ENCODE data around the gene MACROD2. TPM values are rescaled to one million over a fixed set of nuclear protein-coding genes. Genes with fewer than 3 reads are reported as not detected.
"Not testable (repeated sequence)": the region's sequence is repeated elsewhere in the genome, so short reads cannot be mapped to it uniquely, and the experiment has no call there.

The MACROD2 gene
- total RNA-seq, 4 donors from 2014 or later: 4.6 to 33.0 (median 8.3) TPM

DNA sequence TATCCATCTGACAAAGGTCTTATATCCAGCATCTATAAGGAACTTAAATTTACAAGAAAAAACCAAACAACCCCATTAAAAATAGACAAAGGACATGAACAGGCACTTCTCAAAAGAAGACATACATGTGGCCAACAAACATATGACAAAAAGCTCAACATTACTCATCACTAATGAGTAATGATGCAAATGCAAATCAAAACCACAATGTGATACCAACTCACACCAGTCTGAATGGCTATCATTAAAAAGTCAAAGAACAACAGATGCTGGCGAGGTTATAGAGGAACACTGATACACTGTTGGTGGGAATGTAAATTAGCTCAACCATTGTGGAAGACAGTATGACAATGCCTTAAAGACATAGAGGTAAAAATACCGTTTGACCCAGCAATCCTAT lies 13.9 kb downstream of the MACROD2 start:
- WGBS, 2 donors (ENCODE audit: low coverage in 1 of 2): 51 to 83% methylated on average over 2 of the region's 2 CpGs
- intact Hi-C loops (cut with DNase I; ENCODE audit: low total_unique reads) (no loop called here), in situ Hi-C loops (cut with MboI; ENCODE audit: low pct_ligation_motif_present in 1 of 4, low pct_unique_long_range_greater_than_20kb in 1 of 4, low sequenced_read_pairs in 3 of 4) (no loop called here)
- no peaks in the 10 kb centered on the region for H3K36me3 ChIP-seq
- no peak for DNase-seq
- H3K27me3 ChIP-seq: no peaks in the 10 kb centered on the region
- no peak for TF ChIP-seq POLR2A (IDR thresholded peaks at IDR 0.05)
- peaks cover 4 to 8% of the 10 kb centered on the region in 2 donors for H3K9me3 ChIP-seq
- H3K4me1 ChIP-seq: no peaks in the 10 kb centered on the region
- no peak overlapping the region for H3K27ac ChIP-seq
- no peak overlapping the region for H3K4me3 ChIP-seq

DNA sequence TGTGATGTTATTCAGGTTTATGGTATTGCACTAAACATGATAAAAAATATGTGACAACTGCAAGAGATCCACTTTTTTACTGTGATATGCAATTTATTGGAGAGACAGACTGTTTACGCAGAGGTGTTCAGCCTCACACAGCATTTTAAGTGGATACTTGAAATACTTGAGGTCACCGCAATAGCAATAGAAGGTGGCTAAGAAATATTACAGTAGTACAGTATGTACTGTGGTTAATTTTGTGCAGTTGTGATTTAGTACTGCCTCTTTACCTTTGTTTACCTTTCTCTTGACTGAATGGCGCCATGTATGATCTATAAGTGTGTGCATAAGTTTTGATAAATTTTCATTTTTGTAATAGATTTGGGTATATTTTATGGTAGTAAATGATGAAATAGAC lies 17.4 kb downstream of the MACROD2 start:
- no peaks in the 10 kb centered on the region for H3K27me3 ChIP-seq
- intact Hi-C loops (cut with DNase I; ENCODE audit: low total_unique reads) (no loop called here), in situ Hi-C loops (cut with MboI; ENCODE audit: low pct_ligation_motif_present in 1 of 4, low pct_unique_long_range_greater_than_20kb in 1 of 4, low sequenced_read_pairs in 3 of 4) (no loop called here)
- no peaks in the 10 kb centered on the region for H3K4me1 ChIP-seq
- no peak overlapping the region for H3K27ac ChIP-seq
- H3K36me3 ChIP-seq: no peaks in the 10 kb centered on the region
- WGBS, 2 donors (ENCODE audit: low coverage in 1 of 2): 88 to 100% methylated on average over 2 to 3 of the region's 3 CpGs
- no peak for TF ChIP-seq POLR2A (IDR thresholded peaks at IDR 0.05)
- TF ChIP-seq EP300 (IDR thresholded peaks at IDR 0.05; ENCODE audit: low read depth): no peak
- TF ChIP-seq, protein P1, sequence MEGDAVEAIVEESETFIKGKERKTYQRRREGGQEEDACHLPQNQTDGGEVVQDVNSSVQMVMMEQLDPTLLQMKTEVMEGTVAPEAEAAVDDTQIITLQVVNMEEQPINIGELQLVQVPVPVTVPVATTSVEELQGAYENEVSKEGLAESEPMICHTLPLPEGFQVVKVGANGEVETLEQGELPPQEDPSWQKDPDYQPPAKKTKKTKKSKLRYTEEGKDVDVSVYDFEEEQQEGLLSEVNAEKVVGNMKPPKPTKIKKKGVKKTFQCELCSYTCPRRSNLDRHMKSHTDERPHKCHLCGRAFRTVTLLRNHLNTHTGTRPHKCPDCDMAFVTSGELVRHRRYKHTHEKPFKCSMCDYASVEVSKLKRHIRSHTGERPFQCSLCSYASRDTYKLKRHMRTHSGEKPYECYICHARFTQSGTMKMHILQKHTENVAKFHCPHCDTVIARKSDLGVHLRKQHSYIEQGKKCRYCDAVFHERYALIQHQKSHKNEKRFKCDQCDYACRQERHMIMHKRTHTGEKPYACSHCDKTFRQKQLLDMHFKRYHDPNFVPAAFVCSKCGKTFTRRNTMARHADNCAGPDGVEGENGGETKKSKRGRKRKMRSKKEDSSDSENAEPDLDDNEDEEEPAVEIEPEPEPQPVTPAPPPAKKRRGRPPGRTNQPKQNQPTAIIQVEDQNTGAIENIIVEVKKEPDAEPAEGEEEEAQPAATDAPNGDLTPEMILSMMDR (IDR thresholded peaks at IDR 0.05): no peak
- no peak for TF ChIP-seq POLR2AphosphoS5 (IDR thresholded peaks at IDR 0.05)
- no peak overlapping the region for H3K4me3 ChIP-seq
- no peak for DNase-seq
- H3K9me3 ChIP-seq: peaks cover 10 to 13% of the 10 kb centered on the region in 2 donors

DNA sequence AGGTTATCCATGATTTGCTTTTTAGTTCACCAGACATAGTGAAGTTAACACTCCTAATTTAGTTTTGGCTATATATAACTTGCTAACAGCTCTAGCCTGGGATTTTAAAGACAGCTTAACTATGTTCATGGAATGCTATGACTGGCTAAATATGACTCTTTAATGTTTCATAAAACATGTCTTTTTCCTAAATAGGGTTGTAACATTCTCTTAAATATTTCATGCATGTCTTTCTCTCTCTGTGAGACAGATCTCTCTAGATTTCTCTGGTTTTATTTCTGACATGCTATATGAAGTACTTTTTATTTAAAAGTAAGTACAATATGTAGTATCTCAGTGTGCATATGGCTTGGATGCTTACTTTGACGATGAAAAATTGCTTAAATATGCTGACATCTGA lies 35.7 kb downstream of the MACROD2 start:
- H3K4me3 ChIP-seq: no peak overlapping the region
- intact Hi-C loops (cut with DNase I; ENCODE audit: low total_unique reads): no loop called here
- no peak overlapping the region for H3K27ac ChIP-seq
- DNase-seq: no peak
- no peaks in the 10 kb centered on the region for H3K36me3 ChIP-seq
- TF ChIP-seq, protein P1 (IDR thresholded peaks at IDR 0.05): no peak
- TF ChIP-seq EP300 (IDR thresholded peaks at IDR 0.05; ENCODE audit: low read depth): no peak
- TF ChIP-seq POLR2A (IDR thresholded peaks at IDR 0.05): no peak
- TF ChIP-seq POLR2AphosphoS5 (IDR thresholded peaks at IDR 0.05): no peak
- 77 to 78% methylated on average over 1 of the region's 1 CpG for WGBS, 2 donors (ENCODE audit: low coverage in 1 of 2)
- no peaks in the 10 kb centered on the region for H3K4me1 ChIP-seq
- in situ Hi-C loops (cut with MboI; ENCODE audit: low pct_ligation_motif_present in 1 of 4, low pct_unique_long_range_greater_than_20kb in 1 of 4, low sequenced_read_pairs in 3 of 4): loop anchor here in 1 of 4 donors (25.0 kb wide), 1 partner anchor 106 kb away; no protein-coding TSS in a partner anchor
- H3K9me3 ChIP-seq: no peaks in the 10 kb centered on the region
- no peaks in the 10 kb centered on the region for H3K27me3 ChIP-seq

DNA sequence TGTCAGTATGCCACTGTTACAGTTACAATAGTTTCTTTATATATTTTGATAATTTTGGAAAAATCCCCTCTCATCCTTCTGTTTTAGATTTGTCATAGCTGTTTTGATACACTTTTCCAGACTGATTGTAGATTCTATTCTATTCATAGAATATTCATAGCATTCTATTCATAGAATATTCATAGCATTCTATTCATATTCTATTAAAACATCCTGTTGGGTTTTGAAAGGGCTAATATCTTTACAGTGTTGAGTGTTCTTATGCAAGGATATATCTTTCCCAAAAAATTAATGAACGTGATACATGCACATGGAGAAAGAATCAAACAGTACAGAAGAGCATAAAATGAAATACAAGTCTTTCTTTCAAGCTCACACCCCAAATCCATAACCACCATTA lies 38.0 kb downstream of the MACROD2 start:
- no peak for DNase-seq
- no peaks in the 10 kb centered on the region for H3K36me3 ChIP-seq
- WGBS, 2 donors (ENCODE audit: low coverage in 1 of 2): 80 to 86% methylated on average over 1 of the region's 1 CpG
- H3K9me3 ChIP-seq: no peaks in the 10 kb centered on the region
- intact Hi-C loops (cut with DNase I; ENCODE audit: low total_unique reads) (no loop called here), in situ Hi-C loops (cut with MboI; ENCODE audit: low pct_ligation_motif_present in 1 of 4, low pct_unique_long_range_greater_than_20kb in 1 of 4, low sequenced_read_pairs in 3 of 4) (loop anchor here in 1 of 4 donors (25.0 kb wide), 1 partner anchor 104 kb away; no protein-coding TSS in a partner anchor)
- H3K4me3 ChIP-seq: no peak overlapping the region
- H3K27me3 ChIP-seq: no peaks in the 10 kb centered on the region
- TF ChIP-seq POLR2A (IDR thresholded peaks at IDR 0.05) (no peak), POLR2AphosphoS5 (IDR thresholded peaks at IDR 0.05) (no peak)
- TF ChIP-seq, protein P1 (IDR thresholded peaks at IDR 0.05): no peak
- H3K4me1 ChIP-seq: no peaks in the 10 kb centered on the region
- H3K27ac ChIP-seq: no peak overlapping the region

DNA sequence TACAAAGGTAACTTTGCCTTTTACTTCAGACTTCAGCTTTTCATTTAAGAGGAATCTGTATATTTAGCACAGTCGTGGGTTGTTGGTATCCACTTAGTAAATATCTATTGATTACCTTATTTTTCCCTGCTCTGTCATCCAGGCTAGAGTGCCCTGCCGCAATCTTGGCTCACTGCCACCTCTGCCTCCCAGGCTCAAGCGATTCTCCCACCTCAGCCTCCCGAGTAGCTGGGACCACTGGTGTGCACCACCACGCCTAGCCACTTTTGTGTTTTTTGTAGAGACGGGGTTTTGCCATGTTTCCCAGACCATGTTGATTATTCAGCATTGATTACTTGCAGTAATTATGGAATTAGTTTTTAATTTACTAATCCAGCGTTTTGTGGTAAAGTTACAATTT lies 41.3 kb downstream of the MACROD2 start:
- H3K36me3 ChIP-seq: no peaks in the 10 kb centered on the region
- 88 to 96% methylated on average over 7 of the region's 7 CpGs for WGBS, 2 donors (ENCODE audit: low coverage in 1 of 2)
- TF ChIP-seq POLR2AphosphoS5 (IDR thresholded peaks at IDR 0.05) (no peak), EP300 (IDR thresholded peaks at IDR 0.05; ENCODE audit: low read depth) (no peak), POLR2A (IDR thresholded peaks at IDR 0.05) (no peak)
- TF ChIP-seq, protein P1 (IDR thresholded peaks at IDR 0.05): no peak
- H3K4me3 ChIP-seq: no peak overlapping the region
- no peaks in the 10 kb centered on the region for H3K27me3 ChIP-seq
- intact Hi-C loops (cut with DNase I; ENCODE audit: low total_unique reads) (no loop called here), in situ Hi-C loops (cut with MboI; ENCODE audit: low pct_ligation_motif_present in 1 of 4, low pct_unique_long_range_greater_than_20kb in 1 of 4, low sequenced_read_pairs in 3 of 4) (loop anchor here in 1 of 4 donors (25.0 kb wide), 1 partner anchor 101 kb away; no protein-coding TSS in a partner anchor)
- no peak for DNase-seq
- no peak overlapping the region for H3K27ac ChIP-seq
- no peaks in the 10 kb centered on the region for H3K4me1 ChIP-seq
- no peaks in the 10 kb centered on the region for H3K9me3 ChIP-seq

DNA sequence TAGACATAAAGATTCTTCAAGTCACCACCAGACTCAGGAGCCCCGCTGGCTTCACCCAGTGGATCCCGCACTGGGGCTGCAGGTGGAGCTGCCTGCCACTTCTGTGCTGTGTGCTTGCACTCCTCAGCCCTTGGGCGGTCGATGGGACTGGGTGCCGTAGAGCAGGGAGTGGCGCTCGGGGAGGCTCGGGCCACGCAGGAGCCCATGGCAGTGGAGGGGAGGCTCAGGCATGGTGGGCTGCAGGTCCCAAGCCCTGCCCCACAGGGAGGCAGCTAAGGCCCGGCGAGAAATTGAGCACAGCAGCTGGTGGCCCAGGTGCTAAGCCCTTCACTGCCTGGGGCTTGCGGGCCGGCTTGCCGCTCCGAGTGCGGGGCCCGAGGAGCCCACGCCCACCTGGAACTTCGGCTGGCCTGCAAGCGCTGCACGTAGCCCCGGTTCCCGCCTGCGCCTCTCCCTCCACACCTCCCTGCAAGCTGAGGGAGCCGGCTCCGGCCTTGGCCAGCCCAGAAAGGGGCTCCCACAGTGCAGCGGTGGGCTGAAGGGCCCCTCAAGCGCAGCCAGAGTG lies 49.5 kb downstream of the MACROD2 start:
- H3K27ac ChIP-seq; H3K36me3 ChIP-seq; intact Hi-C loops (cut with DNase I; ENCODE audit: low total_unique reads); H3K27me3 ChIP-seq; H3K4me1 ChIP-seq; H3K4me3 ChIP-seq; DNase-seq; H3K9me3 ChIP-seq: not testable (repeated sequence)
- in situ Hi-C loops (cut with MboI; ENCODE audit: low pct_ligation_motif_present in 1 of 4, low pct_unique_long_range_greater_than_20kb in 1 of 4, low sequenced_read_pairs in 3 of 4): loop anchor here in 2 of 4 donors (5.0 to 25.0 kb wide), 2 partner anchors 93 to 222 kb away; no protein-coding TSS in a partner anchor
- 93% methylated on average over 20 of the region's 28 CpGs; no CpG with 5 or more reads in 1 of the 2 donors for WGBS, 2 donors (ENCODE audit: low coverage in 1 of 2)
